Measurements from ENCODE around the gene MYG1.

MYG1 gene

DNA sequence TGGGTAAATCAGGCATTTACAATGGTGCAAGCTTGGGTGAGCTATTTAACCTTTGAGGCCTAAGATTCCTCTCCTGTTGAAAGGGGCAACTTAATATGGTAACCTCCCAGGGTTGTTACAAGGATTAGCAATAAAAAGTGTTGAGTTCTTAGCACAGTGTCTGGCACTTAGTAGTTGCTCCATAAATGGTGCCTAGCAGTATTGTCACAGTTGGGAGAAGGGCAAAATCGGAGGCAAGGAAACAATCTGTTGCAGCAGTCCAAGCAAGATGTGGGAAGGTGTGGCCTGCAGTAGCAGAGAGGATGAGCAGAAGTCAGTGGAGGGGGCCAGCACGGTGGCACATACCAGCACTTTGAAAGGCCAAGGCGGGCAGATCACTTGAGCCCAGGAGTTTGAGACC lies 44.0 kb downstream of the MYG1 start:
- no peak for DNase-seq (ENCODE audit: low spot score)
- TF ChIP-seq, protein P1, sequence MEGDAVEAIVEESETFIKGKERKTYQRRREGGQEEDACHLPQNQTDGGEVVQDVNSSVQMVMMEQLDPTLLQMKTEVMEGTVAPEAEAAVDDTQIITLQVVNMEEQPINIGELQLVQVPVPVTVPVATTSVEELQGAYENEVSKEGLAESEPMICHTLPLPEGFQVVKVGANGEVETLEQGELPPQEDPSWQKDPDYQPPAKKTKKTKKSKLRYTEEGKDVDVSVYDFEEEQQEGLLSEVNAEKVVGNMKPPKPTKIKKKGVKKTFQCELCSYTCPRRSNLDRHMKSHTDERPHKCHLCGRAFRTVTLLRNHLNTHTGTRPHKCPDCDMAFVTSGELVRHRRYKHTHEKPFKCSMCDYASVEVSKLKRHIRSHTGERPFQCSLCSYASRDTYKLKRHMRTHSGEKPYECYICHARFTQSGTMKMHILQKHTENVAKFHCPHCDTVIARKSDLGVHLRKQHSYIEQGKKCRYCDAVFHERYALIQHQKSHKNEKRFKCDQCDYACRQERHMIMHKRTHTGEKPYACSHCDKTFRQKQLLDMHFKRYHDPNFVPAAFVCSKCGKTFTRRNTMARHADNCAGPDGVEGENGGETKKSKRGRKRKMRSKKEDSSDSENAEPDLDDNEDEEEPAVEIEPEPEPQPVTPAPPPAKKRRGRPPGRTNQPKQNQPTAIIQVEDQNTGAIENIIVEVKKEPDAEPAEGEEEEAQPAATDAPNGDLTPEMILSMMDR (IDR thresholded peaks at IDR 0.05; ENCODE audit: extremely low read depth, insufficient read depth, missing control alignments) = no peak
- in situ Hi-C loops (cut with MboI; ENCODE audit: low pct_unique_long_range_greater_than_20kb, low sequenced_read_pairs, unreplicated experiment) = no loop called here

DNA sequence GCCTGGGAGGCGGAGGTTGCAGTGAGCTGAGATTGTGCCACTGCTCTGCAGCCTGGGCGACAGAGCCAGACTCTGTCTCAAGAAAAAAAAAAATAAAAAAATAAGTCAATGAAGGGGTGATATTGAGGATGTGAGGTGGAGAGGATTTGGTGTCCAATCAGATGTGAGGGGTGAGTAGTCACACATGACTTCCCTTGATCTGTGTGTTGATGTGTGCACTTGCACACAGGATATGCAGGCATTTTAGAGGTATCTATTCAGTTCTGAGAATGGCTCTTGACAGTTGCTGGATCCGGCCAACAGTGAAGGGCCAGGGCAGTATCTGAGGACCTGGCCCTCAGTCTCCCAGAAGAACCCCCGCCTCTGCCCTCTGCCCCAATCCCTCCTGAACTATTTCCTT lies 44.5 kb downstream of the MYG1 start:
- no peak for DNase-seq (ENCODE audit: low spot score)
- in situ Hi-C loops (cut with MboI; ENCODE audit: low pct_unique_long_range_greater_than_20kb, low sequenced_read_pairs, unreplicated experiment) = no loop called here
- TF ChIP-seq, protein P1 (IDR thresholded peaks at IDR 0.05; ENCODE audit: extremely low read depth, insufficient read depth, missing control alignments) = no peak

DNA sequence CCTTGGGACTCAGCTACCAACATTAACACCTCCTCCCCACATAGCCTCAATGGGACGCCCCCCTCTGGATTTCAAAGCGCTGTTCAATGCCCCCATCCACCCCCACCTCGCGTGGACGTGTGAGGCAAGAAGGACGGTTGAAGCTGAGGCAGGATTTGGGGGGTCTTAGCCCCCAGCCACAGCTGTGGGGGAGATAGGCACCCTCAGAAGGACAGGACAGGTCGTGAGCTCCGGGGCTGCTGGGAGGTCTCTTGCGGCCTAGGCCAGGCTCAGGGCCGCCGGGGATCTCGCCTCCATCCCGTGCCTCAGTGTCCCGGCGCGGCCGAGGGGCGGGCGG lies 45.0 kb downstream of the MYG1 start:
- in situ Hi-C loops (cut with MboI; ENCODE audit: low pct_unique_long_range_greater_than_20kb, low sequenced_read_pairs, unreplicated experiment) = no loop called here
- no peak for DNase-seq (ENCODE audit: low spot score)
- TF ChIP-seq, protein P1 (IDR thresholded peaks at IDR 0.05; ENCODE audit: extremely low read depth, insufficient read depth, missing control alignments) = no peak

DNA sequence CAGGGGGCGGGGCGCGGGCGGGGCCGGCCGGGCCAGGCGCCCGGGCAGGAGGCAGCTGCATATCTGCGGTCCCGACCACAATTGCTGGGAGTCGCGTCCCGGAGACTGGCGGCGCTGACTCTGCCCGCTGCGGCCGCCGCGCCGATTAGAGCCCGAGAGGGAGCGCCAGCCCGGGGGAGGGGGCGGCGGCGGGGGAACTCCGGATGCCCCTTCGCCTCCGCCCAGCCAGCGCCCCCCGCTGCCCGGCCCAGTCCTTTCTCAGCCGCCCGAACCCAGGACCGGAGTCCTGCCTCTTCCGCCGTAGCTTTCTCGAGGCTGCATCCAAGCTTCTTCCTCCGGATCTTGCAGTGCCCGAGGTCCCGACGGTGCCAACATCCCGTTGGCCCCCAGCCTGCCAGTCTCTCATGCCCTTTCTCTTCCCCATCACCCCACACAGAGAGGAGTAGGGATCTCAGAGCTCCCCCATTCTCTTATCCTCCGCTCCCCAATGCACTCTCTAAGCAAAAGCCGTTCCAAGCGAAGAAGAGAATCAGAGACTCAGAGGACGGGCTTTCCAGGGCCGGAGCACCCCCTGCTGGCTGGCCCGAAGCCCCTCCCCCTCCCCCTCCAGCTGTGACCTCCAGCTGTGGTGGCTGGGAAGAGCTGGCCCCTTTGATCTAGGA lies 45.5 kb downstream of the MYG1 start:
- TF ChIP-seq, protein P1 (IDR thresholded peaks at IDR 0.05; ENCODE audit: extremely low read depth, insufficient read depth, missing control alignments) = peak; percentile 79
- in situ Hi-C loops (cut with MboI; ENCODE audit: low pct_unique_long_range_greater_than_20kb, low sequenced_read_pairs, unreplicated experiment) = no loop called here
- DNase-seq (ENCODE audit: low spot score) = peak; percentile 83

DNA sequence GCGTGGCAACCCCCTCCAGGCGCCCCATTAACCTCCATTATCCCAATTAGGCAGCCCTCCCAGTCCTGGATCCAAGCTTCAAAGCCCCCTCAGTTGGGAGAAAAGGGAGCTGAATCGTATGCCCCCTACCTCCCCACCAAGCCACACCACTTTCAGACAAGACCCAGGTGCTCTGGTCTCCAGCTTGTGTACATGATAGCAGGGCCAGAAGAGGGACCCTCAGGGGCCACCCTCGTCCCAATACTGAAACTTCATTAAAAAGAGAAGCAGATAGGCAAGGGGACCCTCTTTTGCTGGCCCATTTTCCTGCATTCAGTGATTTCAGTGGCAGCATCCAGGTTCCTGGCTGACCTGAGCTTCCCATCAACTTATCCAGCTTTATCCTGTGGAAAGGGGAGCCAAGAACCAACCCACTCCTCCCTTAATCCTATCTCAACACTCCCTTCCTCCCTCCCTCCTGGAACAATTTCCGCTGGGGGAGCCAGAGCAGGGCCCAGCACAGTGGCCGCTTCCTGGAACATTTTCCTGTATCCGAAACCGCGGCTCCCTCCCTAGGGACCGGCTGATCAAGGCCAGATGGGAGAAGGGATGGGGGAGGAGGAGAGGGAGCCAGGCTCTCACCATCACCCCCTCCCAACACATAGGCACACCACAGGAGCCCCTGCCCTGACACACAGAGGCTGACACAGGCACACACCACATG lies 46.1 kb downstream of the MYG1 start:
- TF ChIP-seq, protein P1 (IDR thresholded peaks at IDR 0.05; ENCODE audit: extremely low read depth, insufficient read depth, missing control alignments) = no peak
- DNase-seq (ENCODE audit: low spot score) = no peak
- in situ Hi-C loops (cut with MboI; ENCODE audit: low pct_unique_long_range_greater_than_20kb, low sequenced_read_pairs, unreplicated experiment) = no loop called here

DNA sequence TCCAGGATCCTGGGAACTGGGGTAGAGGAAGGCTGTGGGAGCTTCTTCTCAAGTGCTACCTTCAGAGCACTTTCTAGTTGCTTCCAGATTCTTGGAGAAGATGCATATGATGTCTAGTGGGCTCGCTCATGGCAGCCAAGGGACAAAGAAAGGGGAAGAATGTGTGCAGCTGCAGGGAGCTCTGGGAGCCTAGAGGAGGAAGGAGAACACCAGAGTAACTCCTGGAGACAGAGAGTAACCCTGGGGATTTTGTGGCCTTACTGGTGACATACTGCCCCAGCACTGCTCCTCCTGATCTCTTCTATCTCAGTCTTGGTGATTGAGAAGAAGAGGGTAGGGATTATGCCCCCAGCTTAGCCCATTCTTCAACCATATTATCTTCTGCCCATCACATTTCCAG lies 47.0 kb downstream of the MYG1 start:
- no peak for DNase-seq (ENCODE audit: low spot score)
- TF ChIP-seq, protein P1 (IDR thresholded peaks at IDR 0.05; ENCODE audit: extremely low read depth, insufficient read depth, missing control alignments) = no peak
- in situ Hi-C loops (cut with MboI; ENCODE audit: low pct_unique_long_range_greater_than_20kb, low sequenced_read_pairs, unreplicated experiment) = no loop called here
